SHP77 treated with DMSO at 0.1 percent for 48 hours (cell line): ENCODE measurements around the gene PRELP.
"Not testable (repeated sequence)": the region's sequence is repeated elsewhere in the genome, so short reads cannot be mapped to it uniquely, and the experiment has no call there.

Experiments used
- DNase-seq: peaks from one replicate; lab custom pipeline; 2025; lab: John Stamatoyannopoulos, UW

PRELP gene

GRCh38 chr1:203506858-203507626 is 31.4 kb downstream of the PRELP start:
- DNase-seq, result no peak

- no peak for DNase-seq
Measured at GRCh38 chr1:203507759-203508158, 32.2 kb downstream of the PRELP start.

- DNase-seq, result no peak
Measured at GRCh38 chr1:203508463-203509073, 33.0 kb downstream of the PRELP start.

GRCh38 chr1:203509135-203509534 is 33.5 kb downstream of the PRELP start:
- no peak for DNase-seq

- no peak for DNase-seq
Measured at GRCh38 chr1:203511513-203511912, 35.9 kb downstream of the PRELP start.

- DNase-seq, result no peak
Measured at GRCh38 chr1:203511930-203512329, 36.3 kb downstream of the PRELP start.

GRCh38 chr1:203512517-203512847 is 36.9 kb downstream of the PRELP start:
- no peak for DNase-seq

- DNase-seq, result no peak
Measured at GRCh38 chr1:203512848-203513584, 37.4 kb downstream of the PRELP start.

GRCh38 chr1:203513585-203514031 is 38.0 kb downstream of the PRELP start:
- DNase-seq, result no peak

- no peak for DNase-seq
Measured at GRCh38 chr1:203516184-203516583, 40.6 kb downstream of the PRELP start.

GRCh38 chr1:203516906-203517305 is 41.3 kb downstream of the PRELP start:
- DNase-seq, result no peak

GRCh38 chr1:203517426-203518110 is 42.0 kb downstream of the PRELP start:
- DNase-seq, result no peak

GRCh38 chr1:203518139-203518538 is 42.5 kb downstream of the PRELP start:
- DNase-seq, result not testable (repeated sequence)

GRCh38 chr1:203518541-203518940 is 42.9 kb downstream of the PRELP start:
- DNase-seq, result no peak

GRCh38 chr1:203519053-203519840 is 43.6 kb downstream of the PRELP start:
- no peak for DNase-seq

- DNase-seq, result no peak
Measured at GRCh38 chr1:203519896-203520295, 44.3 kb downstream of the PRELP start.

GRCh38 chr1:203520315-203520714 is 44.7 kb downstream of the PRELP start:
- no peak for DNase-seq

- no peak for DNase-seq
Measured at GRCh38 chr1:203521074-203521794, 45.6 kb downstream of the PRELP start.

- no peak for DNase-seq
Measured at GRCh38 chr1:203521812-203522211, 46.2 kb downstream of the PRELP start.

GRCh38 chr1:203522237-203522636 is 46.6 kb downstream of the PRELP start:
- DNase-seq, result no peak

GRCh38 chr1:203523667-203524066 is 48.1 kb downstream of the PRELP start:
- DNase-seq, result no peak
